HS-5 (cell line): ENCODE data around the gene CAMTA1.

ENCODE experiments used
- DNase-seq: peaks from one replicate; pipeline ENCODE4 v3.0.0-alpha.2; 2012; ENCODE audit warnings: low read depth

The CAMTA1 gene

DNA sequence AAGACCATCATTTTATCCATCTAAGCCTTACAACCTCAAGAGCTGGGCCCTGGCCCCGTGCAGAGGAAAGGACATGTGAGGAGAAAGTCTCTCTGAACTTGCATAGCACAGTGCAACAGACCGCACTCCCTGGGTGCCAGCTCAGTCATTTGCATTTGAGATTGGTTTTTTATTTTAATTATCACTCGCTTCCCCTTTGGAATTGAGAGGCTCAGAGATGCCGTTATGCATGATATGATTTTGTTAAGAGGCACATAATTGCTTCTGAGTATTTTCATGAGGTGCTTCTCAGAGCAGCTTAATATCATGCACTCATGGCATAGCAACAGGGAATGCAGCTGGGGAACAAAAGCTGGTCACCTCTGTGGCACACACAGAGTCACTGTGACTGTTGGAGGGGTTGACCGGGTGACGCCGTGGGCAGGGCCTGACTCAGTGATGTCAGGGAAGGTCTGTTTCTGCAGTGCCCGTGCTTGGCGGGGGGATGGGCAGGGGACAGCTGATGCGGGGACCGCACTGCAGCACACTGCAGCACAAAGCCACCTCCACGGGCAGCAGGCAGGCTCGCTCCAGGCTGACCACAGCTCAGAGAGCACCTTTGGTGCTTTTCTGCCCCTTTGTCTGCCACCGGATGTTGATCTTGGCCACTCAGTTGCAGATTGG is 942.7 kb downstream of the CAMTA1 start:
- no peak for DNase-seq

DNA sequence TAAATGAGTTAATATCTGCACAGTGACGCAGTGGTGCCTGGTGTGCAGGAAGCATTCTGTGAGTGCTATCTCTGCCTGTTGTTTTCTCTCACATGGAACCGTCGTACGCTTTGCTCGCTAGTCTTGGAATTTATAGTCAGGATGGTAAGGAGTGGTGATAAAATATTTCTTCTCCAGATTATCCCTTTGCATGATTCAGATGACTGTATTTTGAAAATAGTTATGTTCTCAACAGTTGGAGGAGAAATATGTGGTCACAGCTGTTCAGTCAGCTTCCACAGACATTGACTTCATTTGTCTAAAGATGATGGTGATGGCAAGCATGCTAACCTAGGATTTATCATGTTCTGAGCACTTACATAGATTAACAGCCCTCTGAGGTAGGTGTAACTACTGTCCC is 944.5 kb downstream of the CAMTA1 start:
- DNase-seq, result no peak

DNA sequence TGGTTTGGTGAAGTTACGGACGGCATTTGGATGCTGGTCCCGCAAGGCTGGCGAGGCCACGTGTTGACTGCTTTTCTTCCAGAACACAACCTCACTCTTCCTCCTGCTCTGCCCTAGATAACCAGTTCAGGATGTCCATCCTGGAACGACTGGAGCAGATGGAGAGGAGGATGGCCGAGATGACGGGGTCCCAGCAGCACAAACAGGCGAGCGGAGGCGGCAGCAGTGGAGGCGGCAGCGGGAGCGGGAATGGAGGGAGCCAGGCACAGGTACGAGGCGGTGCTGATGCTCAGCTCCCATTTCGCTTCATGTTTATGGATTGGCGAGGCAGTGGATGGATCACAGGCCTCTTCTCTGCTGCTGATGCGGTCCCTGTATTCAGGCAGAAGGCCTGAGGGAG is 947.1 kb downstream of the CAMTA1 start:
- DNase-seq, result no peak

DNA sequence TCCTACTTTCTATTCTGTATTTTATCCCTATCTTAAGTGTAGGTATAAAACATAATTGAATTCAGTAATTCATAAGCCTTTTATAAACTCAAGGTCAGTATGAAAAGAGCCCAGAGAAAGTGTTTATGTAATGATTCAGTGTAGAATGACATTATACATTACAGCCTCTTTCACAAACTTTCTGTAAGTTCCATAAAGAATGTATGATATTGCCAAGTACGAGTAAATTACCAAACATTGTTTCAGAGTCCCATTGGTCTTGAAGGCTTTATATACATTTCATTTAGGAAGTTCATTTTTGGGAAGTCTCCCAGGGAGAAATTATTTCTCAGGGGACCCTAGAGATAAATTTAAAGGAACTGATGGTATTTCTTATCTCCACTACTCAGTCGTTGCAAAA is 948.0 kb downstream of the CAMTA1 start:
- no peak for DNase-seq

DNA sequence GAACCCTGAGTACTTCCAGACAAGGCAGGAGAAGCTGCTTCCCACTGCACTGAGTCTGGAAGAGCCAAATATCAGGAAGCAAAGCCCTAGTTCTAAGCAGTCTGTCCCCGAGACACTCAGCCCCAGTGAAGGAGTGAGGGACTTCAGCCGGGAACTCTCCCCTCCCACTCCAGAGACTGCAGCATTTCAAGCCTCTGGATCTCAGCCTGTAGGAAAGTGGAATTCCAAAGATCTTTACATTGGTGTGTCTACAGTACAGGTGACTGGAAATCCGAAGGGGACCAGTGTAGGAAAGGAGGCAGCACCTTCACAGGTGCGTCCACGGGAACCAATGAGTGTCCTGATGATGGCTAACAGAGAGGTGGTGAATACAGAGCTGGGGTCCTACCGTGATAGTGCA is 952.8 kb downstream of the CAMTA1 start:
- no peak for DNase-seq

DNA sequence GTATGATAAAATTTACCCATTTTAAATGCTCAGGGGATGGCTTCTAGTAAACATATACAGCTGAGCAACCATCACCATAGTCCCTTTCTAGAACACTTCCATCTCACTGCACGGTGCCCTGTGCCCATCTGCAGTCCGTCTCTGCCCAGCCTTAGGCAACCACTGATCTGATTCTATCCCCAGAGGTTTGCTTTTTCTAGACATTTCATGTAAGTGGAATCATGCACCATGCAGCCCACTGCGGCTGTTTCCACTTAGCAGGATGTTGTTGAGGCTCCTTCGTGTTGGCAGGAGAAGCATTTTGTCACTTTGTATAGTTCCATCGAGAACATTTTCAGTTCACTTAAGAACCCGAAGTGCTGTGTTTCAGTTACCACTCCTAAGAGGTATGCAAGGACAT is 958.1 kb downstream of the CAMTA1 start:
- no peak for DNase-seq

DNA sequence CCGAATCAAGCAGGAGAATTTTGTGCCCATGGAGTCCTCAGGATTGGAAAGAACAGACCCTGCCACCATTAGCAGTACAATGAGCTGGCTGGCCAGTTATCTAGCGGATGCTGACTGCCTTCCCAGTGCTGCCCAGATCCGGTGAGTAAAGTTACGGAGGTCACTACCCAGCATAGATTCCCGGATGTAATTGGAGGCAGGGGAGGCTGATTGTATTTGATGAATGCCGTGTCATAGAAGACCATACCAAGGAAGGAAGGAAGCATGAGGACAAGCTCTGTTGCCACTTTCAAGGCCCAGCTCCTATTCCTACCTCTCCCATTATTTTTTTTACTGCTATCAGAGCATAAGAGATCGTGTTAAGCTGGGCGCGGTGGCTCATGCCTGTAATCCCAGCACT is 959.6 kb downstream of the CAMTA1 start:
- DNase-seq, result no peak

DNA sequence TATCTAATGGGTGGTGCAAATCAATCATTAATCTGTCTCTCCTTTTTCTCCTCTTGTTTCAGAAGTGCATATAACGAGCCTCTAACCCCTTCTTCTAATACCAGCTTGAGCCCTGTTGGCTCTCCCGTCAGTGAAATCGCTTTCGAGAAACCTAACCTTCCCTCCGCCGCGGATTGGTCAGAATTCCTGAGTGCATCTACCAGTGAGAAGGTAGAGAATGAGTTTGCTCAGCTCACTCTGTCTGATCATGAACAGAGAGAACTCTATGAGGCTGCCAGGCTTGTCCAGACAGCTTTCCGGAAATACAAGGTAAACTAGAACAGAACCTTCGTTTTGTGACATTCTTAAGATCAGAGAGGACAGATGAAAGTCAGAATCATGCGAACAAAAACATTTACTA is 960.5 kb downstream of the CAMTA1 start:
- DNase-seq, result no peak

DNA sequence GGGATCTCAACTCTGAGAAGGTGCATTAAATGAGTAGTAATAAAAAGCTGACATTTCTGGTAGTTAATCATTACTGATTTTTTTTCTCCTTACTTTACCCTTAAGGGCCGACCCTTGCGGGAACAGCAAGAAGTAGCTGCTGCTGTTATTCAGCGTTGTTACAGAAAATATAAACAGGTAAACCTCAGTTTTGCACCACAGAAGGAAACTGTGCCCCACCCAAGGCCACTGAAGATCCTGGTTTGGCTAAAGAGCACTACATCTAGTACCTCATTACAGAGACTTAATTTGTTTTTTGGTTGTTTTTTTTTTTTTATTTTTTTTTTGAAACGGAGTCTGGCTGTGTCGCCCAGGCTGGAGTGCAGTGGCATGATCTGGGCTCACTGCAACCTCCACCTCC is 962.4 kb downstream of the CAMTA1 start:
- DNase-seq, result no peak

DNA sequence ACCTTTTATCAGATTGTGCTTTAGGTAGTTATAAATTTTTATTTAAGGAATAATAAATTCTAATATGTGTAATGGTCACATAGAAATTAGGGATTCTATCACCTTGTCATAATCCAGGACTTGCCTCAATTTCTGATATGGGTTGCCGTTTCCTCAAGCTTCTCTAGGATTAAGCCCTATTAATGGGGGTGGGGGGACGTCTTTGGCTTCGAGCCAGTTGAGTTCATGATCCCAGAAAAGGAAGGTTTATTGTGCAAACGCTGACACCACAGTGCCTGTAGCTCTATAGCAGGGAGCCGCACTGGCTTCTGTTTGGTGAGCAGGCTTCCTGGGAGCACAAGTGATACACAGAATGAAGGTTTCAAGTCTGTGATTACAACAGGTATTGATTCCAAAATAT is 963.9 kb downstream of the CAMTA1 start:
- DNase-seq, result no peak

DNA sequence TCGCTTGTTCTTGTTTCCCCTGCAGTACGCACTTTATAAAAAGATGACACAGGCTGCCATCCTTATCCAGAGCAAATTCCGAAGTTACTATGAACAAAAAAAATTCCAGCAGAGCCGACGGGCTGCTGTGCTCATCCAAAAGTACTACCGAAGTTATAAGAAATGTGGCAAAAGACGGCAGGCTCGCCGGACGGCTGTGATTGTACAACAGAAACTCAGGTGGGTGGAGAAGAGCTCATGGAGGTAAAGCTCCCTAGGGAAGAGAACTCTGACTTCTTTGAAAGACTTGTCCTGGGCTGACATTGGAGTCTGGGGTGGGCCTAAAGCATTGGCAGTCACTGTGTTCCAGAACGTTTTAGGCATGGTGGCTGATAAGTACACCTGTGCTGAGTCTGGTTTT is 965.9 kb downstream of the CAMTA1 start:
- DNase-seq, result no peak

DNA sequence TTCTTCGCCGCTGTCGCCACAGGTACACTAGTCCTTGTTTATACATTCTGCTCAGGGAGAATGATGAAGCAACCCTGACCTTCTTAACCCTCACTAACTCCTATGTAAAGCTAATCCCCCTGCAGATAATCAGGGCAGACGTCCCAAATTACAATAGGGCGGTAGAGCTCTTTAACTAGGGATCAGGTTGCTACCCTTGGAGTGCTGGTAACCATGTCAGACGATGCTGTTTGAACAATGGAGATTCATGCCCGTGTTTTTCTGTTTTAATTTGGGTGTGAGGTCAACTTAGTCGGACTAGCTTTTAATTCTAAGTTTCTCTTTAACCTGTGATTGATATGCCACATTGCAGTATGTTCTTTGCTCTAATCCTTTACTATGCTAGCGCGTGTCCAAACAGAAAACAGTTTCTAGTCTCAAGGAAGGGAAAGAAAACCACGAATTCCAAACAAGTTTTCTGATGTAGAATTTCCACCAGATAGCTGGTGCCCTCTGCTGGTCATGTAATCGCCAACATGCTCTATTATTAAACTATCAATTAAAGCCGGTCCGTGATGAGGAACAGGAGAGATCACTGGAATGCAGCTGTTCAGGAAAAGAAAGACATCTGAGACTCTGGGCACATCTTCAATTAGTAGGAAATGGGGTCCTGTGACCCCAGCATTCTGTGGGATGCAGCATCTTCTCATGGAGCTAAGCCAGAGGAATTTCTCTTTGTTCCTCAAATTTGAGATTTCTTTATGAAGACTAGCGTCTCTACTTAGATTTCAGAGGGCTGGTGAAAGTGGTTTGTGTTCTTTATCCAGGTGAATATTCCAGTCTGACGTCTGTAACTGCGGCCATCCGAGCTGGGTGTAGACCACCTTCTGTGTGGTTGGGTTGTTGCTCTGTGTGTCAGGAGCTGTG is 967.5 kb downstream of the CAMTA1 start:
- DNase-seq, result peak; percentile 43

DNA sequence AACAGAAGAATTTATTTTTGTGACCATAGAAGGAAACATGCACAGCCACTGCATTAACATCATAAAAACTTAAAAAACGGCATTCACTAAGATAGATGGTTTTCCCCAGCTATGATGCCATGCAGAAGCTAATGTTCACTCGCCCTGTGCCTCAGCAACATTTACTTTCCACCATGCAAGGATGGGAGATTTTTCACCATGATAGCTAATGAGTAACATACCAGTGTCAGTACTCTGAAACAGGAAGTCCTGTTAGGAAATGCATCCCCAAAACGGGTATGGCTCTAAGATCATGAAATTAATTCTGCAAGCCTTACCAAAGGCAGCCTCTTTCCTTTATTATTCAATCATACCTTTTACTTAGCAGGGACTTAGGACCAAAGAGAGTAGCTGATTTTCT is 968.4 kb downstream of the CAMTA1 start:
- no peak for DNase-seq

DNA sequence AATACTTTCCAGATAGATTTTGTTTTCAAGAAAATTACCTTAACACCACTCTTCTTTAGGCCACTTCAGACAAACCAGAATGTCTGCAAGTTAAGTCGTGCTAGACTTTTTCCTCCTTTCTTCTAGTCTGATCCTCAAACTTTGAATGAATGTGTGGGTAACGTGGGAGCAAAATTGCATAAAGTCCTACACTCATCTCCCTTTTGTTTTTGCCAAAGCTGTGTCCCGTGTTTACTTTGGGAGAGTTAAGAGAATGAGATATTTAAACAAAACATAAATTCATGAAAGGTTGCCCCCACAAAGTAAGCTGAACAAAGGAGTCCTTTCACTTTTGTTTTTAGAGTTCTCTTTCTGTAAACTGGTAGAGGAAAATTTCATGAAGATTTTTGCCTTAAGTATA is 969.0 kb downstream of the CAMTA1 start:
- DNase-seq, result no peak

DNA sequence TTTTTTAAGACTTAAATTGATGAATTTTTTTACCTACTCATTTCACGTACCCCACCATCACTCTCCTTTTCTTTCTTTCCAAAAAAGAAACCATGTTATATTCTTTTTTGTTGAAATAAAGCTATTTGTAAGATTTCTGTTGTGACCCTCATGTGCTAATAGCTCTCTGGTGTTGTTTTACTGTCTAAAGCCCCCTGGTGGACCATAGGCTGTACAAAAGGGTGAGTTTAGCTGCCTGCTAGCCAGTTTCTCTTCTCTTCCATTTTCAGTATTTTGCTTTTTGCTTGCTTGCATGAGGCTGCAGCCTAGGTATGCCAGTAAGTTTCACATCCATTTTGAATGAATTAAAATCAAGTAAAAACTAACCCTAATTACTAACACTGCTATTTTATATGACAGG is 970.2 kb downstream of the CAMTA1 start:
- no peak for DNase-seq

DNA sequence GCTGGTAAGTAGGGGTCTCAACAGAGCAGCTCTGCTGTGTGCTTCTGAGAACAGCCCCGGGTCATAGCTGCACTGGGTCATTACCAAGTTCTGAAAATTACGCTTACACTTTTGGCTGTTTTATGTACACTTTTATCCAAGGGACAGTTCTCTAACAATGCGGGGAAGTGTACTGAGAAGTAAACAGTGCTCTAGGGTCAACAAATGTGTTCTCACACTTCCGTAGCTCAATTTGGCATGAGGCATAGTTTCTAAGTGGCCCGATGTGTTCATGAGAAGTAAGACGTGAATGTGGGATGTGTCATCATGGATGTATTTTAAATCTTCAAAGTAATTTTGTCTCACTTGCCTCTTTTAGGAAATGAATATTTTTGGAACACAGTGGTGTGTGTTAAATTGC is 975.0 kb downstream of the CAMTA1 start:
- DNase-seq, result no peak

DNA sequence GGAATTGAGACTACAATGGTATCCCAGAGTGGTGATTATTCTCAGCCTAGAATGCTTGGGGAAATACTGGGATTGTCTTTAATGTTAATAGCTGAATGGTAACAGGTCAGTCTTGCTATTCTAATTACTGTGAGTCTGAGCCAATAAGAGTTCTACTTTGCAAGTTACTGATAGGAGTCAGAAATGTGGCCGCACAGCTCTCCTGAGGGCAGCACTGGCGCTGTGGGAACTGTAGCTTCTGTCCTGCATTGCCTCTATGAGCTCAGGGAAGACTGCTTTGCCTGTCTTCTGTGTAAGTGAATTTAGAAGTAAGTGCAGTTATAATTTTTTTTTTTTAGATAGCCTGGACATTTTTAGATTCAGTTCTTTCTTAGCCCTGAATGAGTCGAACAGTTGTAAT is 975.8 kb downstream of the CAMTA1 start:
- DNase-seq, result no peak

DNA sequence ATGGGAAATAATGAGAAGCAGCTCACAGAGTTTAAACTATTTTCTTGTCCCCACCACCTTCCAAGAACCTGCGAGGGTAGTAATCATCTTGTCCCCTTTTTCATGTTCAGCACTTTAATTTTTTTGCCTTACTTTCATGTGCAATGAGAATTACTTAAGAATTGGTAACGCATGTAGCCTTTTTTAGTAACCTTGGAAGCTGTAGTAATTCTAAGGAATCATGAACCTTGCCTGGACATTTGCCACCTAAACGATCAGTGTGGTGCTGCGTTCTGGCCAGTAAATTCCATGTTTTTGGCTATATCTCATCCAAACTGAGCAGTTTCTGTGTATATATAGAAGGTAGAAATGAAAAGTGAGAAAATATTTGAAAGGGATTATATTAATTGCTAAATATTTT is 981.9 kb downstream of the CAMTA1 start:
- no peak for DNase-seq

DNA sequence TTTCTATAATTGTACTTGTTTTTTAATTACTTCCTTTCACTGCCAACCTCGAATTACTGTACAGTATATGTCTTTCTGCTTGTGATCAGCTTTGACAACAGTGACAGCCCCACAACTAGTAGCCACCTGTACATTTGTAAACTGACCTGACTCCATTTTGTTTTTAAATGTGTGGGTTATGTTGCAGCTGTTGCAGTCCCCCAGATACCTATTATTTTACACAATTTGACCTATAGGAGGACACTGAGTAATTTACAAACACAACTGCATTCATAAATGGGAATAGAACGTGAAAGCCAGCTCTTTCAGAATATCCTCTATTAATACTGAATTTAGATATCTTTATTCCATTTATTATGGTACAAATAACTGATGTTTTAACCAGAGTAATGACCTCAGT is 983.3 kb downstream of the CAMTA1 start:
- DNase-seq, result no peak

DNA sequence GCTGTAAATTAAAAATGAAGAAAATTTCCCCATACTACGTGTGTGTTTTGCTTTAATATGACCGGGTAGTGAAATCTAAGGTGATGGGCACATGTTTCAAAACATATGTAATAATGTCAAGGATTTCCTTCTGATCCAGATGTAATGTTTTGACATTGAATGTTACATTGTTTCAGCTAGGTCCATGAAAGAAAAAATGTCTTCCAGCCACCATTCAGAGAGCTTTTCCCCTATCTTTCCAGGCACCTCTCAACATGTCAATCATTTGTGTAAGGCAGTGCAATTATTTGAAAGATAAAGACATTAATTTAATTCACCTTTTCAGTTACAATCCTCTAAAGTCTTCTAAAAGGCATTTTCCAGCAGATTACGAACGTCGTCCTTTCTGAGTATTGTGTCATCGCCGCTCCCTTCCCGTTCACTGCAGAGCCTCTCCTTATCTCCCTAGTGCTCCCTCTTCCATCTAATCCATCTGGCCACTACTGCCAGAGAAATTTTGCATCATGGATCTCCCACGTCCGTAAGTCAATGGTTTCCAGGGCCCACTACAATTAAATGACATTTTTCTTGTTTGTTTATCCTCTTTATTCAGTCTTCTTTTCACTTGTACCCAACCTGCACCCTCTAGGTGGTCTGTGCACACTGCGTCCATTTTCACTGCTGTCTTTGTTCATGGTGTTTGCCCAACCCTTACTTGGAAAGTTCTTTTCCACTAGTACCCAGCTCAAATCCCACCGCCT is 984.6 kb downstream of the CAMTA1 start:
- DNase-seq, result no peak

DNA sequence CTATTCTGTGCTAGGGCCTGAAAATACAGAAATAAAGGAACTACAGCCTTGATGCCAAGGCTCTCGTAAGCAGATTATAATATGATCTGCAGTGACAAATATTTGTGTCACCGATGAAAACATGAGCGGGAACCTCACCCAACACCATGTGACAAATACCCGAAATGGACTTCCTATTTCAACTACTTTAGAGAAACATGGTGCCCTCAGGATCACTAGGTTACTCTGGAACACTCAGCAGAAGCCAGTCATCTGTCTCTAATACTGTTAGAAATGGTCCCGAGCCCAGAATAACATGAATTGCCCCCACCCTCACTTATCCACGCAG is 985.4 kb downstream of the CAMTA1 start:
- no peak for DNase-seq

DNA sequence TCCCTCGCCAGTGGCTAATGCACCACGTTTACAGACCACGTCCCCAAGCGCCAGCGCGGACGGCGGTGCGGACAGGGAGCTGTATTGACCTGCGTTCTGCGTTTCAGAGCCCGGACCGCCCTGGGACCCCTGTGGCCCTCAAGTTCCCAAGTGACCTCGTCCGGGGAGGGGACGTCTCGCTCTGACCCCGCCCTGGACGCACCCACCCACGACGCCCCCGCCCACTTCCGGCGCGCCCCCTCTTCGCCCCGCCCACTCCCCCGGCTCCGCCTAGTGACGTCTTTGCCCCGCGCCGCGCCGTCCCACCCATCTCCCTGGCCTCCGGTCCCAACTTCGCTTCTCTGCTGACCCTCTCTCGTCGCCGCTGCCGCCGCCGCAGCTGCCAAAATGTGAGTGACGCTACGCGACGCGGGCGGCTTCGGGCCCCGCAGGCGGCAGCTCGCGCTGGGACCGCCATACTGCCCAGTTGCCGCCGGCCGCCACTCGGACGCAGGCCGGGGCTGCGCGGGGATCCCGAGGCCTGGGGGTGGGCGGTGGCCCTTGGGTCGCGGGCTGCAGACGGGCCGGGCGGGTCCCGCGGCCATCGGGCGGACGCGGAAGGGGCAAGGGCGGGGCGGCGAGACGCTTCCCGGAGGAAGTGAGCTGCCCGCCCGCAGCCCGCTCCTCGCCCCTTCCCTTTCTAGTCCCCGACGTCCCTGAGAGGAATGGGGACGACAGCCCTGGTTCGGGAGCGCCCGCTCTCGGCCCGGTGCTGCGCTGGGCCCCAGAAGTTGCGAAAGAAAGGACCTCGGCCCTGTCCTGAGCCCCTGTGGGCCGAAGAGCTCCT is 986.0 kb downstream of the CAMTA1 start, which contains the start of gene VAMP3:
TSS of gene VAMP3 (plus strand) at position 300 of the 826 bp plus-strand sequence. CDS start at position 388, 88 bp downstream.
- DNase-seq, result no peak
